Epidermal melanocyte (primary cell): ENCODE data around the gene CSRP1.
"Not testable (repeated sequence)": the region's sequence is repeated elsewhere in the genome, so short reads cannot be mapped to it uniquely, and the experiment has no call there.

Experiments used
- DNase-seq: peaks from one replicate; pipeline ENCODE4 v3.0.0; 2011; ENCODE audit warnings: low spot score; ENCODE audit not compliant: insufficient read length

The CSRP1 gene

GRCh38 chr1:201506557-201507359 is at the start of gene CSRP1:
CSRP1 (minus strand) TSS chr1:201507123; CDS start chr1:201496303, 10,820 bp downstream.
- DNase-seq = peak; percentile 88

GRCh38 chr1:201555593-201555945 is 48.6 kb upstream of the CSRP1 start:
- no peak for DNase-seq

- no peak for DNase-seq
These were observed 48.1 kb upstream of the CSRP1 start for GRCh38 chr1:201554789-201555592.

- no peak for DNase-seq
These were observed 47.3 kb upstream of the CSRP1 start for GRCh38 chr1:201554190-201554600.

- DNase-seq = no peak
These were observed 46.7 kb upstream of the CSRP1 start for GRCh38 chr1:201553496-201554189.

GRCh38 chr1:201552941-201553351 is 46.0 kb upstream of the CSRP1 start:
- no peak for DNase-seq

- DNase-seq = no peak
These were observed 45.2 kb upstream of the CSRP1 start for GRCh38 chr1:201551877-201552731.

- DNase-seq = no peak
These were observed 44.2 kb upstream of the CSRP1 start for GRCh38 chr1:201551096-201551495.

GRCh38 chr1:201549522-201549921 is 42.6 kb upstream of the CSRP1 start:
- not testable (repeated sequence) for DNase-seq

GRCh38 chr1:201545851-201546492 is 39.0 kb upstream of the CSRP1 start:
- no peak for DNase-seq

GRCh38 chr1:201544710-201545109 is 37.8 kb upstream of the CSRP1 start:
- no peak for DNase-seq

GRCh38 chr1:201543871-201544642 is 37.1 kb upstream of the CSRP1 start:
- DNase-seq = no peak

GRCh38 chr1:201542309-201543035 is 35.5 kb upstream of the CSRP1 start:
- DNase-seq = no peak

GRCh38 chr1:201540846-201541735 is 34.2 kb upstream of the CSRP1 start:
- DNase-seq = no peak

GRCh38 chr1:201539561-201540431 is 32.9 kb upstream of the CSRP1 start:
- peak; percentile 64 for DNase-seq

GRCh38 chr1:201538612-201539551 is 32.0 kb upstream of the CSRP1 start, which contains the start of gene NAV1:
NAV1 (plus strand) TSS chr1:201539127; CDS start chr1:201622885, 83,758 bp downstream.
- DNase-seq = peak; percentile 78
